Hepatocyte (in vitro differentiated cells): ENCODE data around the gene PRKRIP1. TPM values are rescaled to one million over a fixed set of nuclear protein-coding genes. Genes with fewer than 3 reads are reported as not detected.

Experiments
- DNase-seq: peaks from one replicate; pipeline ENCODE4 v3.0.0-alpha.2; 2016; ENCODE audit warnings: low spot score
- H2AFZ ChIP-seq: fragments of 200-600 bp; sonication (generic); 2 replicates; pipeline ENCODE4 v1.6.0; 2016; ENCODE audit warnings: antibody characterized with exemption, mild to moderate bottlenecking
- H3K27ac ChIP-seq: fragments of 200-600 bp; sonication (generic); 2 replicates; pipeline ENCODE4 v1.5.1; 2016; ENCODE audit warnings: mild to moderate bottlenecking
- H3K27me3 ChIP-seq: fragments of 200-600 bp; sonication (generic); 2 replicates; pipeline ENCODE4 v1.6.1; 2016
- H3K36me3 ChIP-seq: fragments of 200-600 bp; sonication (generic); replicated peaks from 2 replicates; pipeline ENCODE4 v1.5.1; 2016; ENCODE audit warnings: low read depth; ENCODE audit not compliant: insufficient read depth
- H3K4me1 ChIP-seq: fragments of 200-600 bp; sonication (generic); 2 replicates; pipeline ENCODE4 v1.5.1; 2016; ENCODE audit warnings: mild to moderate bottlenecking, moderate library complexity; ENCODE audit not compliant: insufficient read depth
- H3K4me2 ChIP-seq: fragments of 200-600 bp; sonication (generic); 2 replicates; pipeline ENCODE4 v1.6.0; 2016
- H3K4me3 ChIP-seq: fragments of 200-600 bp; sonication (generic); 2 replicates; pipeline ENCODE4 v1.5.1; 2016; ENCODE audit warnings: mild to moderate bottlenecking
- H3K79me2 ChIP-seq: fragments of 200-600 bp; sonication (generic); 2 replicates; pipeline ENCODE4 v1.6.0; 2017; ENCODE audit warnings: mild to moderate bottlenecking
- H3K9me2 ChIP-seq: fragments of 200-600 bp; sonication (generic); replicated peaks from 2 replicates; pipeline ENCODE4 v1.6.0; 2017; ENCODE audit warnings: mild to moderate bottlenecking; ENCODE audit not compliant: insufficient read depth
- H3K9me3 ChIP-seq: fragments of 200-600 bp; sonication (generic); 2 replicates; pipeline ENCODE4 v1.5.1; 2016; ENCODE audit warnings: low read depth, mild to moderate bottlenecking
- H4K20me1 ChIP-seq: fragments of 200-600 bp; sonication (generic); 2 replicates; pipeline ENCODE4 v1.6.0; 2016; ENCODE audit warnings: mild to moderate bottlenecking; ENCODE audit not compliant: insufficient read depth, poor library complexity, severe bottlenecking
- EZH2 ChIP-seq: fragments of 200-600 bp; sonication (generic); IDR thresholded peaks from 2 replicates; pipeline ENCODE4 v1.6.1; 2016; ENCODE audit warnings: antibody characterized with exemption, mild to moderate bottlenecking, borderline replicate concordance
- EZH2phosphoT487 ChIP-seq: fragments of 200-600 bp; sonication (generic); IDR thresholded peaks from one replicate; pipeline ENCODE4 v1.6.1; 2018; ENCODE audit warnings: antibody characterized with exemption, mild to moderate bottlenecking, low read depth, moderate library complexity; ENCODE audit not compliant: unreplicated experiment, severe bottlenecking
- WGBS: methylation state at CpG from one replicate; pipeline ENCODE4 v1.1.6; 2016; ENCODE audit warnings: low lambda C conversion rate; ENCODE audit errors: missing lambda C conversion rate; 5-methylcytosine and 5-hydroxymethylcytosine counted together
- polyA plus RNA-seq: library from polyadenylated mRNA; unstranded; fragments of >200 nt; fragmentation: Nextera tagmentation; extraction: Ambion mirVana; gene quantifications from 2 replicates; pipeline ENCODE4 v1.2.1, GENCODE V29; 2016
- total RNA-seq: library from RNA; depleted of rRNA; stranded (reverse); fragments of >200 nt; gene quantifications from 2 replicates; pipeline ENCODE4 v1.2.3, GENCODE V29; 2014
- TF ChIP-seq, protein P1 (sequence below): fragments of 200-600 bp; sonication (generic); IDR thresholded peaks from 2 replicates; pipeline ENCODE4 v1.5.1; 2016; ENCODE audit warnings: antibody characterized with exemption, mild to moderate bottlenecking; ENCODE audit not compliant: poor library complexity

PRKRIP1 gene
- total and polyA plus RNA-seq, 2 experiments from 2014 or later, result 33.8 to 44.6 TPM

DNA sequence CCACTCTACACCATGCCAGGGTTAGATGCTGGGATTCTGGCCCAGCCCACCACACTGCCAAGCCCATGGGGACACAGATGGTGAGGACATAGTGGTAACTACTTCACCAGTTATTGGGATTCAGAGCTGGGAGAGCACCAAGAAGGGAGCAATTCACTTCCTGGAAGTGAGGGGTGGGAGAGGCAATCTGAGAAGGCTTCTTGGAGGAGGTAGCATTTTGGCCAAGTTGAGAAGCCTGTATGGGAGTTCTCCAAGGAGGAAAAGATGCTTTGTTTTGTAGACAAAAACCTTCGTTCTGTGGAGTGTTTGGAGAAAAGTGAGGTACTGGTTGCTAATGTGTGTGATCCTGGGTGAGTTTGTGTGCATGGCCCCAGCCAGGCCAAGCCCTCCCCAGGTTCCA is 3.8 kb upstream of the PRKRIP1 start:
- Histone ChIP-seq H3K9me3 (no peaks in the 10 kb centered on the region), H3K4me3 (no peak overlapping the region), H2AFZ (no peak overlapping the region), H3K36me3 (no peaks in the 10 kb centered on the region), H4K20me1 (no peaks in the 10 kb centered on the region), H3K27me3 (no peaks in the 10 kb centered on the region), H3K9me2 (no peaks in the 10 kb centered on the region), H3K4me2 (no peak overlapping the region), H3K27ac (no peak overlapping the region), H3K4me1 (peaks cover 6% of the 10 kb centered on the region), H3K79me2 (peaks cover 6% of the 10 kb centered on the region)
- no peak for TF ChIP-seq EZH2phosphoT487
- TF ChIP-seq, protein P1, sequence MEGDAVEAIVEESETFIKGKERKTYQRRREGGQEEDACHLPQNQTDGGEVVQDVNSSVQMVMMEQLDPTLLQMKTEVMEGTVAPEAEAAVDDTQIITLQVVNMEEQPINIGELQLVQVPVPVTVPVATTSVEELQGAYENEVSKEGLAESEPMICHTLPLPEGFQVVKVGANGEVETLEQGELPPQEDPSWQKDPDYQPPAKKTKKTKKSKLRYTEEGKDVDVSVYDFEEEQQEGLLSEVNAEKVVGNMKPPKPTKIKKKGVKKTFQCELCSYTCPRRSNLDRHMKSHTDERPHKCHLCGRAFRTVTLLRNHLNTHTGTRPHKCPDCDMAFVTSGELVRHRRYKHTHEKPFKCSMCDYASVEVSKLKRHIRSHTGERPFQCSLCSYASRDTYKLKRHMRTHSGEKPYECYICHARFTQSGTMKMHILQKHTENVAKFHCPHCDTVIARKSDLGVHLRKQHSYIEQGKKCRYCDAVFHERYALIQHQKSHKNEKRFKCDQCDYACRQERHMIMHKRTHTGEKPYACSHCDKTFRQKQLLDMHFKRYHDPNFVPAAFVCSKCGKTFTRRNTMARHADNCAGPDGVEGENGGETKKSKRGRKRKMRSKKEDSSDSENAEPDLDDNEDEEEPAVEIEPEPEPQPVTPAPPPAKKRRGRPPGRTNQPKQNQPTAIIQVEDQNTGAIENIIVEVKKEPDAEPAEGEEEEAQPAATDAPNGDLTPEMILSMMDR, result no peak
- TF ChIP-seq EZH2, result no peak
- no peak for DNase-seq
- 89% methylated on average over 1 of the region's 1 CpG for WGBS

DNA sequence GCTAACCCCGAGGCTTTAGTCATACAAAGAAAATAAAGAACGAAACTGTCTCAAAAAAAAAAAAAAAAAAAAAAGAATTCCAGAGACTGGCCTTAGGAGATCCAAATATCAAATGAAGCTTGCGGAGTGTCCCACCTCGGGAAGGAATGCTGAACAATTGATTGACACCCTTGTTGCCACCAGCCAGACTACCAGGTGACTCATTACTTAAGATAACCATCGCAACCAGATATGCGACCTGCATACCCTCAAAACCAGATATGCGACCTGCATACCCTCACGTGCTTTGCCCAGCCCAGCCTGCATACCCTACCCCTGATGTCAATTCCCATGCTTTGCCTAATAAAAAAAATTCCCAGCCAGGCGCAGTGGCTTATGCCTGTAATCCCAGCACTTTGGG is 2.7 kb upstream of the PRKRIP1 start:
- Histone ChIP-seq H2AFZ (no peak overlapping the region), H3K4me3 (no peak overlapping the region), H3K4me1 (peaks cover 7% of the 10 kb centered on the region), H3K27ac (peak overlapping the region; percentile 87), H3K4me2 (no peak overlapping the region), H4K20me1 (no peaks in the 10 kb centered on the region), H3K36me3 (no peaks in the 10 kb centered on the region), H3K9me2 (no peaks in the 10 kb centered on the region), H3K27me3 (no peaks in the 10 kb centered on the region), H3K79me2 (peaks cover 16% of the 10 kb centered on the region), H3K9me3 (no peaks in the 10 kb centered on the region)
- no peak for TF ChIP-seq EZH2
- TF ChIP-seq, protein P1, result no peak
- TF ChIP-seq EZH2phosphoT487, result no peak
- 59% methylated on average over 9 of the region's 9 CpGs for WGBS
- peak; percentile 46 for DNase-seq

DNA sequence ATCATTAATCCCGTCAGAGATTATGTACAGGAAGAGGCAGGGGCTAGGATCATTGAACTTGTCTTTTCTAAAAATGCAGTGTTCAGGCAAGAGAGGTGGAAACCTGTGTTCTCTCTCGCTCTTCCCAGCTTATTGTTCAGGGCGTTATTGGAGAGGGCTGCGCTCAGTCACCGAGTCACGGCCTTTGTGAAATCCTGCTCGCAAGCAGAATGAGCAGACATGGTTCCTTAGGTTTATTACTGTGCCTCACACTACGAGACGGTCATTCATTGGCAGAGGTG is 631 bp upstream of the PRKRIP1 start:
- H3K27ac ChIP-seq, result peak overlapping the region; percentile 87
- H3K4me1 ChIP-seq, result peaks cover 7% of the 10 kb centered on the region
- TF ChIP-seq EZH2 (no peak), EZH2phosphoT487 (no peak)
- TF ChIP-seq, protein P1, result no peak
- H2AFZ ChIP-seq, result peak overlapping the region; percentile 62
- H3K4me3 ChIP-seq, result peak overlapping the region; percentile 30
- no peak for DNase-seq
- WGBS, result 4% methylated on average over 9 of the region's 9 CpGs
- no peaks in the 10 kb centered on the region for H3K9me3 ChIP-seq
- no peaks in the 10 kb centered on the region for H3K9me2 ChIP-seq
- H4K20me1 ChIP-seq, result no peaks in the 10 kb centered on the region
- peaks cover 29% of the 10 kb centered on the region for H3K79me2 ChIP-seq
- peak overlapping the region; percentile 83 for H3K4me2 ChIP-seq
- no peaks in the 10 kb centered on the region for H3K27me3 ChIP-seq
- peaks cover 5% of the 10 kb centered on the region for H3K36me3 ChIP-seq

DNA sequence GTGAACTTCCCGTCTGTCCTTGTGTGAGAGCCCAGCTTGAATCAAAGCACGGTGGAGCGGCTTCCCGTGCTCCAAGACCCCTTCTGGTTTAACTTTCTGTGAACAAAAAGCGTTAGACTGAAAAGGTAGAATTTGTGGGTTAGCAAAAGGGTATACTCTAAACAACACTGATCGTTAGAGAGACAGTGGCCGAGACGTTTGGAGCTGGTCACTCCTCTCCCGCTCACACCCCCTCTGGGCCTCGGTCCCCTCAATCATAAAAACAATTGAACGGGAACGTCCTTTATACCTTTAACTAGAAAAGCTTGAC is 502 bp downstream of the PRKRIP1 start:
- H4K20me1 ChIP-seq, result no peaks in the 10 kb centered on the region
- H3K27me3 ChIP-seq, result no peaks in the 10 kb centered on the region
- WGBS, result 2% methylated on average over 12 of the region's 12 CpGs
- H3K9me2 ChIP-seq, result no peaks in the 10 kb centered on the region
- H3K4me1 ChIP-seq, result peaks cover 7% of the 10 kb centered on the region
- H3K4me2 ChIP-seq, result peak overlapping the region; percentile 83
- no peaks in the 10 kb centered on the region for H3K9me3 ChIP-seq
- peak overlapping the region; percentile 87 for H3K27ac ChIP-seq
- H3K36me3 ChIP-seq, result peaks cover 5% of the 10 kb centered on the region
- DNase-seq, result no peak
- H3K79me2 ChIP-seq, result peaks cover 31% of the 10 kb centered on the region
- peak overlapping the region; percentile 68 for H3K4me3 ChIP-seq
- H2AFZ ChIP-seq, result peak overlapping the region; percentile 42
- no peak for TF ChIP-seq EZH2phosphoT487
- TF ChIP-seq, protein P1, result no peak
